H1 (cell line): ENCODE measurements around the gene FHIT. TPM values are rescaled to one million over a fixed set of nuclear protein-coding genes. Genes with fewer than 3 reads are reported as not detected.

Experiments used
- CTCF ChIA-PET: fragments of 300-600 bp; sonication (Branson Sonifier 250); formaldehyde crosslinking; loops from one replicate; lab custom pipeline; 2021; ENCODE audit not compliant: partially characterized antibody; lab: Charles Lee
- POLR2A ChIA-PET: fragments of 300-600 bp; sonication (Branson Sonifier 250); formaldehyde crosslinking; loops from one replicate; lab custom pipeline; 2021; ENCODE audit warnings: inconsistent platforms; ENCODE audit not compliant: partially characterized antibody; lab: Charles Lee
- DNase-seq, 2 experiments: peaks; one replicate each; pipeline versions ENCODE4 v3.0.0 to v3.0.0-alpha.2; 2010 to 2022; ENCODE audit warnings: low spot score in 2 of 2, low read depth in 1 of 2, mixed read lengths in 1 of 2
- FAIRE-seq: peaks from 2 replicates; lab custom pipeline; 2011; peaks lifted over from hg19 to GRCh38; lab: Jason Lieb, UNC
- H2AFZ ChIP-seq: 2 replicates; pipeline ENCODE4 v1.8.1; 2012; ENCODE audit warnings: low read length, inconsistent platforms
- H2AK5ac ChIP-seq: 2 replicates; pipeline ENCODE4 v1.6.1; 2013; ENCODE audit warnings: low read depth, low read length
- H2BK120ac ChIP-seq: replicated peaks from 2 replicates; pipeline ENCODE3; 2013; ENCODE audit warnings: low read depth, low read length, inconsistent platforms
- H2BK12ac ChIP-seq: 2 replicates; pipeline ENCODE4 v1.6.1; 2013; ENCODE audit warnings: low read depth, low read length
- H2BK15ac ChIP-seq: 2 replicates; pipeline ENCODE4 v1.6.1; 2013; ENCODE audit warnings: low read length
- H2BK20ac ChIP-seq: 2 replicates; pipeline ENCODE4 v1.6.1; 2013; ENCODE audit warnings: low read length
- H2BK5ac ChIP-seq: 2 replicates; pipeline ENCODE4 v1.6.1; 2013; ENCODE audit warnings: low read depth, low read length
- H3K14ac ChIP-seq: 2 replicates; pipeline ENCODE4 v1.6.1; 2013; ENCODE audit warnings: inconsistent platforms; ENCODE audit not compliant: insufficient read length
- H3K18ac ChIP-seq: 2 replicates; pipeline ENCODE4 v1.6.1; 2013; ENCODE audit warnings: low read length; ENCODE audit errors: extremely low read depth
- H3K23ac ChIP-seq: 2 replicates; pipeline ENCODE4 v1.6.1; 2013; ENCODE audit warnings: inconsistent platforms; ENCODE audit not compliant: insufficient read length
- H3K23me2 ChIP-seq: 2 replicates; pipeline ENCODE4 v1.6.1; 2013; ENCODE audit warnings: low read depth, low read length
- H3K27ac ChIP-seq: 2 replicates; pipeline ENCODE4 v1.6.1; 2011; ENCODE audit warnings: low read depth, low read length, inconsistent platforms
- H3K27me3 ChIP-seq, 4 experiments: replicated peaks in 1 of 4; 1 replicate in 1 of 4; 2 replicates in 3 of 4; pipeline versions ENCODE4 v1.6.1 to v1.8.1; 2011 to 2013; ENCODE audit warnings: low read length in 3 of 4, mild to moderate bottlenecking in 3 of 4, inconsistent platforms in 2 of 4, mixed read lengths in 2 of 4, moderate library complexity in 1 of 4; ENCODE audit not compliant: control insufficient read depth in 3 of 4, insufficient read depth in 3 of 4; ENCODE audit errors: extremely low read depth in 1 of 4
- H3K36me3 ChIP-seq, 4 experiments: 2 replicates each; pipeline versions ENCODE4 v1.6.1 to v1.8.1; 2011 to 2013; ENCODE audit warnings: mild to moderate bottlenecking in 4 of 4, low read length in 3 of 4, moderate library complexity in 2 of 4, control low read depth in 1 of 4, inconsistent platforms in 1 of 4; ENCODE audit not compliant: insufficient read depth in 4 of 4, control insufficient read depth in 2 of 4
- H3K4ac ChIP-seq: replicated peaks from 2 replicates; pipeline ENCODE3; 2013; ENCODE audit warnings: low read length, low read depth, mixed read lengths, inconsistent platforms; ENCODE audit not compliant: insufficient read length
- H3K4me1 ChIP-seq, 4 experiments: replicated peaks in 1 of 4; 1 replicate in 1 of 4; 2 replicates in 3 of 4; pipeline versions ENCODE4 v1.6.1 to v1.8.1; 2011 to 2013; ENCODE audit warnings: low read length in 3 of 4, inconsistent platforms in 2 of 4, mixed read lengths in 1 of 4; ENCODE audit not compliant: insufficient read depth in 4 of 4, control insufficient read depth in 3 of 4
- H3K4me2 ChIP-seq, 2 experiments: 2 replicates each; pipeline versions ENCODE4 v1.6.1 to v1.8.1; 2011 to 2013; ENCODE audit warnings: low read depth in 2 of 2, low read length in 2 of 2, control low read depth in 1 of 2, inconsistent platforms in 1 of 2, mild to moderate bottlenecking in 1 of 2; ENCODE audit not compliant: insufficient read depth in 1 of 2
- H3K4me3 ChIP-seq, 4 experiments: fragments of 200-600, 300-600 bp in 1 of 4; sonication (generic), shearing (Covaris generic), sonication (Bioruptor Twin) in 1 of 4; 2 replicates each; pipeline versions ENCODE4 v1.5.1 to v1.8.1; 2011 to 2016; ENCODE audit warnings: low read length in 4 of 4, low read depth in 3 of 4, control low read depth in 2 of 4, inconsistent platforms in 2 of 4, mild to moderate bottlenecking in 2 of 4, mixed read lengths in 1 of 4, moderate library complexity in 1 of 4; ENCODE audit not compliant: insufficient read depth in 2 of 4; ENCODE audit errors: extremely low read depth in 1 of 4
- H3K56ac ChIP-seq: replicated peaks from 2 replicates; pipeline ENCODE3; 2013; ENCODE audit warnings: low read depth, mild to moderate bottlenecking, mixed read lengths, low read length, inconsistent platforms; ENCODE audit not compliant: insufficient read length
- H3K79me1 ChIP-seq: 2 replicates; pipeline ENCODE4 v1.6.1; 2013; ENCODE audit warnings: low read depth, low read length, control low read depth
- H3K79me2 ChIP-seq, 2 experiments: 2 replicates each; pipeline versions ENCODE4 v1.6.1 to v1.8.1; 2012 to 2013; ENCODE audit warnings: low read length in 2 of 2, mild to moderate bottlenecking in 2 of 2, inconsistent platforms in 1 of 2; ENCODE audit not compliant: insufficient read depth in 2 of 2, control insufficient read depth in 1 of 2
- H3K9ac ChIP-seq, 4 experiments: replicated peaks in 1 of 4; 1 replicate in 1 of 4; 2 replicates in 3 of 4; pipeline versions ENCODE4 v1.6.1 to v1.8.1; 2011 to 2013; ENCODE audit warnings: low read depth in 3 of 4, low read length in 3 of 4, control low read depth in 2 of 4, mild to moderate bottlenecking in 2 of 4, moderate library complexity in 2 of 4, inconsistent platforms in 1 of 4; ENCODE audit errors: extremely low read depth in 1 of 4
- H3K9me3 ChIP-seq, 2 experiments: 2 replicates each; pipeline versions ENCODE4 v1.6.1 to v1.8.1; 2012 to 2013; ENCODE audit warnings: mild to moderate bottlenecking in 2 of 2, moderate library complexity in 2 of 2, control low read depth in 1 of 2, inconsistent platforms in 1 of 2, low read depth in 1 of 2, low read length in 1 of 2, mixed read lengths in 1 of 2; ENCODE audit not compliant: insufficient read depth in 2 of 2
- H4K20me1 ChIP-seq, 2 experiments: replicated peaks in 1 of 2; 2 replicates each; pipeline versions ENCODE3 to v1.8.1; 2011 to 2013; ENCODE audit warnings: inconsistent platforms in 2 of 2, low read length in 2 of 2, mild to moderate bottlenecking in 1 of 2; ENCODE audit not compliant: insufficient read depth in 2 of 2, control insufficient read depth in 1 of 2
- H4K5ac ChIP-seq: 2 replicates; pipeline ENCODE4 v1.6.1; 2013; ENCODE audit warnings: low read length, low read depth, mixed read lengths, inconsistent platforms; ENCODE audit not compliant: insufficient read length
- H4K8ac ChIP-seq: 2 replicates; pipeline ENCODE4 v1.8.0; 2013; ENCODE audit warnings: mild to moderate bottlenecking, moderate library complexity, low read length, inconsistent platforms; ENCODE audit not compliant: insufficient read depth; ENCODE audit errors: extremely low read depth
- H4K91ac ChIP-seq: replicated peaks from 2 replicates; pipeline ENCODE3; 2013; ENCODE audit warnings: low read length, mixed read lengths, inconsistent platforms; ENCODE audit not compliant: insufficient read length
- ATF2 ChIP-seq: IDR thresholded peaks from 2 replicates; pipeline ENCODE4 v1.6.1; 2012; ENCODE audit warnings: low read length, inconsistent platforms
- PHF8 ChIP-seq: fragments of 200-600 bp; sonication (generic); conservative IDR thresholded peaks from 2 replicates; pipeline ENCODE4 v1.7.1; 2012; ENCODE audit warnings: low read depth, mild to moderate bottlenecking, inconsistent platforms, low read length, moderate library complexity
- RAD21 ChIP-seq, 2 experiments: IDR thresholded peaks in 1 of 2; conservative IDR thresholded peaks in 1 of 2; 2 replicates each; pipeline ENCODE4 v1.6.1; 2011; ENCODE audit warnings: low read depth in 2 of 2, low read length in 2 of 2, improper control_type of control experiment in 1 of 2, inconsistent platforms in 1 of 2, mild to moderate bottlenecking in 1 of 2, moderate library complexity in 1 of 2
- SIX5 ChIP-seq: IDR thresholded peaks from 2 replicates; pipeline ENCODE4 v1.6.1; 2011; ENCODE audit warnings: mild to moderate bottlenecking, low read depth, low read length
- SP2 ChIP-seq: IDR thresholded peaks from 2 replicates; pipeline ENCODE4 v1.6.1; 2012; ENCODE audit warnings: mild to moderate bottlenecking, low read length, inconsistent platforms
- TEAD4 ChIP-seq: IDR thresholded peaks from 2 replicates; pipeline ENCODE4 v1.6.1; 2012; ENCODE audit warnings: low read depth, low read length, inconsistent platforms, mixed read lengths
- WGBS, 2 experiments: shearing (Covaris generic) in 1 of 2; methylation state at CpG; one replicate each; pipeline versions ENCODE4 v1.1.6 to v1.1.7; 2013 to 2015; ENCODE audit warnings: low lambda C conversion rate in 2 of 2, mixed read lengths in 2 of 2, inconsistent platforms in 1 of 2, low coverage in 1 of 2, missing lambda C conversion rate in 1 of 2; ENCODE audit not compliant: insufficient replicate concordance in 2 of 2, insufficient coverage in 1 of 2, insufficient read length in 1 of 2; ENCODE audit errors: extremely low coverage in 1 of 2, missing lambda C conversion rate in 1 of 2; 5-methylcytosine and 5-hydroxymethylcytosine counted together
- polyA plus RNA-seq, 7 experiments: library from polyadenylated mRNA; depleted of rRNA in 3 of 7; stranded (reverse) in 5 of 7; unstranded in 2 of 7; fragments of >200 nt in 5 of 7; fragments of 200-250 nt in 2 of 7; gene quantifications; 1 replicate in 5 of 7; 2 replicates in 1 of 7; 4 replicates in 1 of 7; pipeline versions ENCODE4 v1.2.1 to v1.2.3, GENCODE V29; 2011 to 2013; ENCODE audit warnings: missing spikeins in 2 of 7, mixed read lengths in 2 of 7
- total RNA-seq: library from RNA; stranded (reverse); fragmentation: NEBNext Ultra II Directional; extraction: Animal tissue kit (Norgen Biotek cat#: 25700); gene quantifications from 2 replicates; pipeline ENCODE4 v1.2.1, GENCODE V29; 2021
- TF ChIP-seq, protein P1 (sequence below): IDR thresholded peaks from 2 replicates; pipeline ENCODE4 v1.6.1; 2012; ENCODE audit warnings: inconsistent platforms

Gene FHIT
- total and polyA plus RNA-seq, 2 of the 8 experiments (the other 6 are each of a cell fraction or from before 2014, with no cell fraction given) = 1.2 to 3.2 TPM

DNA sequence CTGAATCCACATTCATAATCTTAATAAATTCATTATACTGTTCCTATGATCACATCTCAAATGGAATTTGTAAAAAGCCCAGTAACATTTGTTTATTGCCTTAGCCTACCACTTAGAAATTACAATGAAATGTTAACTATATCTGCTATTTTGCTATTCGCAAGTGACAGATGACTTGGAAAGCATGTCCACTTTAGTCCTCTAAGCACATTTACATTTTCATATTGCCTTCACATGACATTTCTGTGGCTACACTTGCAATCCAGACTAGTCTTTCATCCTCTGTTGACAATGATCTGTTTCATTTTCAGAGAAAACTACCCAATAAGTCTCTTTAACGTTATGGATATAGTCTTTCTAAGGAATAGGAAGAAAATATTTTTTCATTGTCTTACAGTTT is 741.8 kb downstream of the FHIT start:
- Histone ChIP-seq H2AFZ (no peak overlapping the region), H3K4ac (no peak overlapping the region), H3K36me3 (no peaks in the 10 kb centered on the region), H4K5ac (no peak overlapping the region), H4K20me1 (no peaks in the 10 kb centered on the region), H3K4me1 (no peaks in the 10 kb centered on the region), H4K8ac (no peak overlapping the region), H3K9me3 (no peaks in the 10 kb centered on the region), H2BK12ac (no peak overlapping the region), H2BK120ac (no peak overlapping the region), H3K27me3 (no peaks in the 10 kb centered on the region), H3K4me2 (no peak overlapping the region), H2BK20ac (no peak overlapping the region), H3K23ac (no peak overlapping the region), H3K79me2 (no peaks in the 10 kb centered on the region), H3K56ac (no peak overlapping the region), H4K91ac (no peak overlapping the region), H2BK15ac (no peak overlapping the region), H2BK5ac (no peak overlapping the region), H3K9ac (no peak overlapping the region), H3K23me2 (no peaks in the 10 kb centered on the region), H3K79me1 (no peaks in the 10 kb centered on the region), H3K27ac (no peak overlapping the region), H3K4me3 (no peak overlapping the region), H3K14ac (no peak overlapping the region), H3K18ac (no peak overlapping the region), H2AK5ac (no peak overlapping the region)
- no peak for FAIRE-seq
- TF ChIP-seq SIX5 = no peak
- no peak for TF ChIP-seq SP2
- no peak for TF ChIP-seq RAD21 (IDR thresholded peaks at IDR 0.05 in 1 of 2, conservative IDR thresholded peaks at IDR 0.05 in 1 of 2; ENCODE audit: low read depth in 2 of 2, low read length in 2 of 2)
- TF ChIP-seq, protein P1, sequence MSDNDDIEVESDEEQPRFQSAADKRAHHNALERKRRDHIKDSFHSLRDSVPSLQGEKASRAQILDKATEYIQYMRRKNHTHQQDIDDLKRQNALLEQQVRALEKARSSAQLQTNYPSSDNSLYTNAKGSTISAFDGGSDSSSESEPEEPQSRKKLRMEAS = no peak
- no peak for TF ChIP-seq ATF2
- TF ChIP-seq PHF8 = no peak
- TF ChIP-seq TEAD4 = no peak
- ChIA-PET POLR2A (no interaction called here), CTCF (no interaction called here)
- WGBS, 2 experiments = 98% methylated on average over 2 of the region's 2 CpGs; no CpG with 5 or more reads in 1 of the 2 experiments
- DNase-seq = no peak
